NCI-H345 treated with DMSO at 0.1 percent for 48 hours (cell line): Measurements from ENCODE around the gene TMEM165.

Experiments used
- DNase-seq: peaks from one replicate; lab custom pipeline; 2025; ENCODE audit not compliant: unreplicated experiment; lab: John Stamatoyannopoulos, UW

TMEM165 gene

DNA sequence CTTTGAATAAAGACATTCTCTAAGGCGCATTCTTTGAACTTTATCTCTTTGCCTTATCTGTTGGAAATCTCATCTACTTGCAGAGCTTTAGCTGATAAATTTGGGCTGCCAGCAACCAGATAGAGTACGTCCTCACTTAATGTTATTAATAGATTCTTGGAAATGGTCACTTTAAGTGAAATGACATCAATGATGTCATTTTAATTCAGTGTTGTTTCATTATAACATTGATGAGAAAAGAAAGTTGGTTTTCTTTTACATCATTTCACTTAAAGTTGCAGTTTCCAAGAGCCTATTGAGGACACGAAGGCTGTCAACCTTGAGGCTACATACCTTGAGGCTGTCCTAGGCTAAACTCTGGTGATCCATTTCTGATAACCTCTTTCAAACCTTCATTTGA, 9.3 kb downstream of the TMEM165 start:
- no peak for DNase-seq

DNA sequence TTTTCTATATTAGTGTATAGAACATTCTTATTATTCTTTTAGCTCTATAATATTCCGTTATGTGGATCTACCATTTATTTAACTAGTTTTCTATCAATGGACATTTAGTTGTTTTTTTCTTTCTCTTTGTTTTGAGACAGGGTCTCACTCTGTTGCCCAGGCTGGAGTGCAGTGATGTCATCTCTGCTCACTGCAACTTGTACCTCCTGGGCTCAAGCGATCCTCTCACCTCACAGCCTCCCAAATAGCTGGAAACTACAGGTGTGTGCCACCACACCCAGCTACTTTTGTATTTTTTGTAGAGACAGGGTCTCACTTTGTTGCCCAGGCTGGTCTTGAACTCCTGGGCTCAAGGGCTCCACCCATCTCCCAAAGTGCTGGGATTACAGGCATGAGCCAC, 10.8 kb downstream of the TMEM165 start:
- no peak for DNase-seq

DNA sequence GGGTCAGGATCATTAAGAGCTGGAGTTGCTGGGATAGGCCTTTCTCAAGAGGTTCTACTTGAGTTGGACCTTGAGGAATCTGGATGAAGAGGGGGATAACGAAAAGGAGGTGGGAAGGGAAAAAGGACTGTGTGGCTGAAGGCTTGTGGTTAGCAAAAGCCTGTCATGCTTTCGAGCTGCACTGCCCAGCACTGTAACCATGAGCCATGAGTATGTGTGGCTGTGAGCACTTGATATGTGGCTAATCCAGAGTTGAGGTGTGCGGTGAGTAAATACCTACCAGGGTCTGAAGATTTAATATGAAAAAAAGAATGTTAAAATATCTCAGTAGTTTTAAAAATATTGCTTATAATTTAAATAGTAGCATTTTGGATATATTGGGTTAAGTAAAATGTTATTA, 11.4 kb downstream of the TMEM165 start:
- DNase-seq: no peak

DNA sequence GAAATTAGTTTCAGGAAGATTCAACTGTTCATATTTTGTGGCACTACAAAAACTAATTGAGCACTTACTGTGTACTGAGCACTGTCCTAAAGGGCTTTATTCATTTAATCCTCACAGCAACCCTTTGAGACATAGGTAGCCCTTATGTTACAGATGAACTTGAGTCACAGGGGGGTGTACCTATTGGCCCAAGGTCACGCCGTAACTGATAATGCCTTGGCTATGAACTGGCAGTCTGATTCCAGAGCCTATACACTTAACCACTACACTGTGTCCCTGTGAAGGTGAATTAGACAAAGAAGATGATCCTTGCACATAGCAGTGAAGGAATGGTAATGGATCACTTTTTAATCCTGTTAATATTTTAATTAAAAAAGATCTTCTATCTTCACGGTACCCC, 12.0 kb downstream of the TMEM165 start:
- DNase-seq: no peak

DNA sequence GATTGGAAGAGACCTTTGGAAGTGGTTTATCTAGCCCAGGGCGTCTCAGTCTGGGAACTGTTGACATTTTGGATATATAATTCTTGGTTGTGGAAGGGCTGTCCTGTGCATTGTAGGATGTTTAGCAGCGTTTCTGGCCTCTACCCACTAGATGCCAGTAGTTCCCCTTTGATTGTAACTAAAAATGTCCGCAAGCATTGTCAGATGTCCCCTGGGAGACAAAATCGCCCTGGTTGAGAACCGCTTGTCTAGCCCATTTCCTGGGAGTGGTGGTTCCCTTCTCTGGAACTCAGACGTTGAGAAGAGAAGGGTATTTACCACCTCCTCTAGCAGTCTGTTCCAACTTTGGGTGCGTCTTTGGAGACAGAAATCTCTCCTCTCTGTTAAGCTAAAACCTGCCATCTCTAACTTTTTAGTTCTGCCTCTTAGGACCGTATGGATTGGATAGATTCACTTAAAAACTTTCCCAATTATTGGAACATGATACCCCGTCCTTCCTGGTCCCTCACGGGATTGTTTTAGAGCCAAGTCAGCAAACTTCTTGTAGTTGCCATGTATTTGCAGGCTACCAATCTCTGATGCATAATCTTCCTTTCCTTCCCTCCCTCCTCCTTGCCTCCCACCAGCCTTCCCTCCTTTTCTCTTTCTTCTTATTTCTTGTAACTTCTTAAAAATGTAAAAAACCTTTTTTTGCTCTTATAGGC, 13.9 kb downstream of the TMEM165 start:
- DNase-seq: no peak

DNA sequence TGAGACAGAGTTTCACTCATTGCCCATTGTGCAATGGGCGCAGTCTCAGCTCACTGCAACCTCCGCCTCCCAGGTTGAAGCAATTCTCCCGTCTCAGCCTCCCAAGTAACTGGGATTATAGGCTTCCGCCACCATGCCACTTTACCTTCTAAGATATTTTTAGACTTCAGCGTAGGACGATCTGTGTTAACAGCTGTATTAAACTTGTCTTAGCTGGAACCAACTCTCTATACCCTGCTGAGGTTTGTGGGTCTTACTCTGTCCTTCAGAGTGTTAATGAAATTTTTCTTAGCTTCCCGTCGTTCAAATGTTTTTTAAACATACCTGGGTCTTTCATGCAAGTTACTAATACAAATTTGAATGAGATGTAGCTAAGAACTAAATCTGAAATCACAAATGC, 14.7 kb downstream of the TMEM165 start:
- no peak for DNase-seq

DNA sequence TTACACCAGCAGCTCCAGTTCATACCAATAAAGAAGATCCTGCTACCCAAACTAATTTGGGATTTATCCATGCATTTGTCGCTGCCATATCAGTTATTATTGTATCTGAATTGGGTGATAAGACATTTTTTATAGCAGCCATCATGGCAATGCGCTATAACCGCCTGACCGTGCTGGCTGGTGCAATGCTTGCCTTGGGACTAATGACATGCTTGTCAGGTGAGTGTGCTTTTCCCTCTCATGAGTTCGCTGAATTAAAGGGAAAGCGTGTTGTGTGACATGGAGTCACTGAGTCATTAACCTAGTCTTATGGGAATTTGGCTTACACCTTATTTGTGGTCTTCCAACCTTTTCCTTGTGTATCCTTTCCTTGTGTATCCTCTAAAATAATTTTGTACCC, 15.9 kb downstream of the TMEM165 start:
- no peak for DNase-seq

DNA sequence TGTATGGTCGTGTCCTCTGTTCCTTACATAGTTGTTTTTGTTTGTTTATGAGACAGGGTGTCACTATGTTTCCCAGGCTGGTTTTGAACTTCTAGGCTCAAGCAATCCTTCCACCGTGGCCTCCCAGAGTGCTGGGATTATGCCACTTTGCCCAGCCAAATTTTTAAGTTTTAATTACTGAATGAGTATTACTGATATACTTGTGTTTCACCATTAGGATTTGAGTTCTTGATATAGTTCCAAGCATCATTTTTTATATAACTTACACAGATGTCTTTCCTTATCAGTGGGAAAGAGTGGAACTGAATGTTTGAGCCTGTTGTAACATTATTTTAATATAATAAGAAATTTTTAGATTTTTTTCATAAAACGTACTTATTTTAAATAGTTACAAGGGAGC, 20.4 kb downstream of the TMEM165 start:
- no peak for DNase-seq

DNA sequence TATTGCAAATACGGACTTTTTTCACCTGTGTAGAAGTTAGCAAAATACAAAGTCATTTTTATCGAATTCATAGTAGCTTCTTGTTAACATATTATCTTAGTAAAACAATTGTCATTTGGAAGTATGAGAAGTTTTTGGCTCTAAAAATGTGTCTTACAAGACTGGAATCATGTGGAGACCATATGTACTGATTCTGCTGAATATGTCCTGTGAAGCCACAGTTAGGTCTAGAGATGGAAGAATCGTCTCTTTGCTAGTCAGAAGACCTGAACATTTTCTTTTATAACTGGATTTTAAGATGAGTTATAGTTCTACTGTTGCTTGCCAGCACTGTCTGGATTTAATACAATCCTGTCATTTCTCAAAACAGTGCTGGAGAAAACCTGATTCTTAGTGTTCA, 29.0 kb downstream of the TMEM165 start:
- DNase-seq: no peak

DNA sequence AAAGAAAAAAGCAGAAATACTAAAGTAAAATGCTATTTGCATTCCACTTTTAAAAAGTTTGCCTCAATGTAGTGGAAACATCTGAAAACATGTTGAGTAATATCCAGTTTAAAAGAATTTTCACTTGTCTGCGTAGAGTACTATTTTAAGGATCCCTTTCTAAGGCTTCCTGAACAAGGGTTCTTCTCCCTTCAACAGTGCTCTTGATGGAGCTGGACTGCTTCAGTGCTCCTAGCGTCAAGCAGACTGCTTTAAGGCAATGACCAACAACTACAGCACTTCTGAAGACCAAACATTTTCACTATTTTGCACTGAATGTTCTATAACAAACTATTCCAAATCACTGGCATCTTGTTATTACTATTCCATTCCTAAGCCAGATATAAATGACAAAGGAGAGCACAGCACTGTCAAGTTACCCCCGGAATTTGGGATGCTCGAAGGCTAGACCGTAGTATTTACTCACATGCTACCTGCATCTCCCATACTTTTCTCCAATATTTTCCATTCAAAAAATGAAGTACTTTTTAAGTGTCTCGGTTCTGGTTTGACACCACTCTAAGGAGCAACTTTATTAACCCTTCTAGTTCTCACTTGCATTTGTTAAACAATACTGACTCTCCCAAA, 36.1 kb downstream of the TMEM165 start:
- DNase-seq: no peak

DNA sequence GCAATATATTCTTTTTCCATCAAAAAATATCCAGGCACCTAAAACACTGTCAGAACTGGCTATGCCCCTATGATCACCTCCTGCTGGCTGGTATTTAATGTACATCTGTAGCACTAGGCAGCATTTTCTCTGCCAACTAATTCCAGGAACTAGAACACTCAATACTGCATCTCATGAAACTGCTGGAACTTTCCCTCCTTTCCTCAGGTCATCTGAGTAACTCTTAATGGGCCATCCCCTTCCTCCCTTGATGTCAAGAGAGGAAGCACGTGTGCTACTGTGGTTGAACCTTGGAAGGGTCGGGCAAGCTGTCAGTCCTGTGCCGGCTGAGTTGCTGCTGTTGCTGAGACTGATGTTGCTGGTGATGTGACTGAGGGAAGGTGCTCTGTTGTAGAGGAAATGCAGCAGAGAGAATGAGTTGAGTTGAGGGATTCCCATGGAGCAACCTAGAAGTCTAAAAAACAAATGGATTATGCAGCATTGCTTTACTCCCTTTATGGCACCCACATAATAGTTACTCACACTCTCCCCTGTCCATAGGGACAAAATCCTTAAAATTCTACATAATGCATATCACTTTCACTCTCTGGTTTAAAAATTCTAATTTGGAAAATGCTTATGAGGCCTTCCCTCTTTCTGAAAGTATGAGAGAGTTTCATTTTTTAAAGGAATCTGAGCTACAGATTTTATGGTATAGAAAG, 39.5 kb downstream of the TMEM165 start:
- DNase-seq: no peak

DNA sequence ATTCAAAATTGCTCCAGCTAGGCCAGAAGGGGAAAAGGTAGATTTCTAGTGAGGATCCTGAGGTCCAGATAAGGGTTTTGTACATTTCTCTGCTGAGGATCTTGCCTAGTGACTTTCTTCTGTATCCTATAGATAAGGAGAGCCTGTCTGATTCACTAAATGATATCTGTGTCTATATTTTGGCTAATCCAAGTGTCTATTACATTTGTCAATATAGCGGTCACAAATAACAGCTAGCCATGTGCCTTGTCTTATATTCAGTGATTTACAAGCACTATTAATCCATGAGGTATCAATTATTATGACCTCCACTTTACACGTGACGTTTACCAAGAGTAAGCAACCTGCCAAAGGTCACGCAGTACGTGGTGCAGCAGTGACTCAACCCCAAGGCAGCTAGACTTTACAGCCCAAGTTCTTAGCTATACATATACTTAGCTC, 41.6 kb downstream of the TMEM165 start:
- no peak for DNase-seq

DNA sequence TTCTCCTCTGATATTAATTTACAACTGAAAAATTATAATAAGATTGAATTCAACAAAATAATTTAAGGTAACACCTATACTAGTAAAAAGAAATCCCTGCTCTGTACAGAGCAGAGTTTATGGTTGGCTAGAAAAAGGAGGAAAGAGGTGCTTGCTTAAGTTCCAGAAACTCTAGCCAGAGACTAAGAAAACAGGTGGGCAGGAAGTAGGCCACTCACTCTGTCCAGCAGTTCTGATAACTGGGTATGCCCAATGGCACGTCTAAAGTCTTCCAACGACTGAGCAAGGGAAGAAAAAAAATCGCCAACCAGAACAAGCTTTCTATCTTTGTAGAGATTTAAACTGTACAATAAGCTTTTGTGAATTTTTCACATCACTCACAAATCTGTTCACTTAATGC, 42.1 kb downstream of the TMEM165 start:
- no peak for DNase-seq

DNA sequence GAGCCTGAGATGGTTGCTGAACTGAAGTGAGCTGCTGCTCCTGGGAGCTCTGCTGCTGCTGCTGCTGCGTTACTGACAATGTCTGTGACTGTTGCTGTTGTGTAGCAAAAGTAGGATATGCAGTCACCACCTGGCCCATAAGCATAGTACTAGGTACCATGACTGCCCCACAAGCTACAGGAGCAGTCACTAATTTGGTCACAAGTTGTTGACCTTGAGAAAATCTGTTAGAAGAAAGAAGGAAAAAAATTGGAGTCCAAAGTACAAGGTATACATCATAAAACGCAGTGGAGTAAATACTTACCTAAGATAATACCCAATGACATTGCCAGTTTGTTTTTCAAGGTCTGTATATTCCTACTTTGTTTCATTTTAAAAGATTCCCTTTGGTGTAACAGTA, 42.6 kb downstream of the TMEM165 start:
- no peak for DNase-seq

DNA sequence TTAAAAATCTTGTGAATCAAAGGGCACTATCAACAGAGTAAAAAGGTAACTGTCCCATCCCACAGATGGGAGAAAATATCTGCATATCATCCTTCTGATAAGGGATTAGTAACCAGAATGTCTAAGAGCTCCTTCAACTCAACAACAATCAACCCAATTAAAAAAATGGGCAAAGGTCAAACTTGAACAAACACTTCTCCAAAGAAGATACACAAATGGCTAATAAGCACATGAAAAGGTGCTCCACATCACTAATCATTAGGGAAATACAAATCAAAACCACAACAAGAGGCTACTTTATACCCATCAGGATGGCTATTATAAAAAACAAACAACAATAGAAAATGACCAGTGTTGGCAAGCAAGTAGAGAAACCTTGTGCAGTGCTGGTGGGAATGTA, 43.3 kb downstream of the TMEM165 start:
- DNase-seq: no peak

DNA sequence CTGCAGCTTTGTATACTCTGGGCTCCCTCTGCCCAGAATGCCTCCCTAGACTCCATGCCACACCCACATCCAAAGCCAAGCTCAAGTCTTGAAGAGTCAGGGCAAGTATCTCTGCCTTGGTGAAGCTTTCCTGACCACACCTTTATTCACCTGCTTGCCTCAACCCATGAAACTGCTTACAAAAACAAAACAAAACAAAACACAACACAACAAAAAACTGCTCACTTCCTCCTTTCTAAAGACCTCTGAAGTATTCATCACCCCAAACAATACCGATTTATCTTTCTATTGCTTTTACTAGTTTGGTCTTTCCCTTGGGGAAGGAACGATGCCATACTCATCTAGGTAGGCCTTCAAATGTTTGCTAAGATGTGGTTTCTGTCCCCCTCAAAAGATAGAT, 45.0 kb downstream of the TMEM165 start:
- no peak for DNase-seq

DNA sequence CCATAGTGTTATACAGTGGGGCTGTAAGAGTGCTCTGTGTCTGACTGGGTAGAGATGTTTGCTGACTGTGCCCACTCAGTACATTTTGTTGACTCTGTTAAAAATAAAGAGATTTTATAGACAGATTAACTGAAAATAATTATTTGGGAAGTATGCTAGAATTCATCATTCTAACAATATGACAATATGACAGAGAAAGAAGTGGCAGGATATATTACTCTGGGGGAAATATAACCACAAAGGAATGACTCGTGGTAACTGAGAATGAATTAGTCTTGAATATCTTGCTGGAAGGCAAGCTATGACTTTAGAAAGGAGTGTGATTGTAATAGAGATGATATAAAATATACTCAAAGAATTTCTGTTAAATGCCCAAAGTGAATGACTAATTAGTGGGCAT, 46.8 kb downstream of the TMEM165 start:
- no peak for DNase-seq

DNA sequence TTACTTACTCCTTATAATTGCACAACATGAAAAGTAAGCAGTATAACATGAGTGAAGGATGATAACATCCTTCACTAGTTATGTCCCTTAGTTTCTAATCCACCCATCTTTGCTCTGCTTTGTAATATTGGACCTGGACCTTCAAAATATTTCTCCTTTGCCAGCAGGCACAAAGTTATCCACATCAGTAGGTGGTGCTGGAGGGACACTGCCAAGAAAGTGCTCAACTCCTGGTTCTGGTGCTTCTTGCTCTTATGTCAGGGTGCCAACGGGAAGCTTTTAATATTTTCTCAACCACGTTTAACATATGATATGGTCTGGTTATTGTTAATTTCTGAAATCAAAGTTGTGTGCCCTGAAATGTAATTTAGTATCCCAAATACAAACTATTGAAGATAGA, 49.1 kb downstream of the TMEM165 start:
- DNase-seq: no peak

DNA sequence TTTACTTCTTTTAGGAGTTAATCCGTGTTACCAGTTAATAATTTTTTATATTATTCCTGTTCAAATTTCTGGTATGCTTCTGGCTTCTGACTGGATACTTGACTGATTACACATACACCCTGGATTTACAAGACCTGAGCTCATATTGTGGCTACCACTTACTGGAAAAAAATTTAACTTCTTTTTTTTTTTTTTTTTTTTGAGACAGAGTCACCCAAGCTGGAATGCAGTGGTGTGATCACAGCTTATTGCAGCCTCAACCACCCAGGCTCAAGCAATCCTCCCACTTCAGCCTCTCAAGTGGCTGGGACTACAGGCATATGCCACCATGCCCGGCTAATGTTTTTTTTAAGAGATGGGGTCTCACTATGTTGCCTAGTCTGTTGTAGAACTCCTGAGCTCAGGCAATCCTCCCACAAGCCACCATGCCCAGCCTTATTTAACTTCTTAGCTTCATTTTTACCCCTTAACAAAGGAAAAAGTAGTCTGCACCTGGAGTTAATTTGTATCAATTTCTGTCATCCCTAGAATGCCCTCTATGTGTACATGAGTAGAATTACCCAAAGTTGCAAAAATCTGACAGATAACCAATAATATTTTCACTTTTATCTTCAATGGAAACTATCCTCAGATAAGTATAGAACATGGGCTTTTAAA, 50.3 kb downstream of the TMEM165 start:
- no peak for DNase-seq

DNA sequence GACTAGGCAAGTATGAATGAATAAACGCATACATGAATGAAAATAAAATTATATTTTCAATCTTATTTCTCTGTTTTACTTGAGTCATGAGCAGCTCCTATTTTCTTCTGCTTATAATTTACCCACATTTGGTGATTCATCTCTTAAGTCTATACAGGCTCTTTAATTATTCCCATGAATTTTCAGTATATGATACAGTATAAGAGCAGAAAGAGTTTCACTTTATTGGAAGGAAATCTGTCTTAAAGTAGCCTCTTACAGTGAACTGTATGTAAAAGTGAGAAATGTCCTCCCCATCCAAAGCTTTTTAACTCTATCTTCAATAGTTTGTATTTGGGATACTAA, 50.8 kb downstream of the TMEM165 start:
- no peak for DNase-seq

DNA sequence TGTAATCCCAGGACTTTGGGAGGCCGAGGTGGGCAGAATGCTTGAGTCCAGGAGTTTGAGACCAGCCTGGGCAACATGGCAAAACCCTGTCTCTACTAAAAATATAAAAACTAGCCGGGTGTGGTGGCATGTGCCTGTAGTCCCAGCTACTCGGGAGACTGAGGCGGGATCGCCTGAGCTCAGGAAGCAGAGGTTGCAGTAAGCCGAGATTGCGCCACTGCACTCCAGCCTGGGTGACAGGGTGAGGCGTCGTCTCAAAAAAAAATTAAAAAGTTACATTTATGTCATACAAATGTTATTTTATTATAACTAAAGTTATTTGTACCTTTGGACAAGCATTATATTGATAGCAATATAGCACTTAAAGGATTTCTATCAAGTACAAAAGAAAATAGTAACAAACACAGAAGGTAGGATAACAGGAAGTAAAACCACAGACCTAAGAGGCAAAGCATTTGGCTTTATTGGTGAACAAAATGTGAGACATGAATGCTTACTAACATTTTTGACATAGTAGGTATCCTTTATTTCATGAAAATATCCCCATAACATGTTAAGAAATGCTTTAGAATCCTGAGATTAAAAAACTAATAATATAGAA, 51.5 kb downstream of the TMEM165 start:
- no peak for DNase-seq

DNA sequence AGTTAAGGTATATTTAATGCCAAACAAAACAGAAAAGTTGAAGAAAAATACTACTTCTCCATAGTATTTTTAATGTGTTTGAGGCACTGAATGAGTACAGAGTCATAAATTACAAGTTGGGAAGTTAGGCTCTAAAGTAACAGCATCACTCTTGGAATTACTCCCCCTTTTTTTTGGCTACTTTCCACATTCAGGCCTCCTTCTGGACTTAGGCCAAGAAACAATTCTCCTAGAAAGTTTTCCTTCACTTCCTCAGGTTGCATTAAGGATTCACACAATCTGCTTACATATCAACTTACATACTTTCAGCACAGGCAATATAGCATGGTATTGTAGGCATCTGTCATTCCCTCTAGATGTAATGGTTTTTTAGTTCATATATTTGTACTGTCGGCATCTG, 52.1 kb downstream of the TMEM165 start:
- no peak for DNase-seq
